Hepatic stellate cell (primary cell): Measurements from ENCODE around the gene RHBDD3.
A peak's percentile ranks its signal among the peaks of the same experiment; 100 is the strongest.

ENCODE experiments used
- DNase-seq: peaks from one replicate; pipeline ENCODE4 v3.0.0; 2011; ENCODE audit warnings: low spot score

The RHBDD3 gene

DNA sequence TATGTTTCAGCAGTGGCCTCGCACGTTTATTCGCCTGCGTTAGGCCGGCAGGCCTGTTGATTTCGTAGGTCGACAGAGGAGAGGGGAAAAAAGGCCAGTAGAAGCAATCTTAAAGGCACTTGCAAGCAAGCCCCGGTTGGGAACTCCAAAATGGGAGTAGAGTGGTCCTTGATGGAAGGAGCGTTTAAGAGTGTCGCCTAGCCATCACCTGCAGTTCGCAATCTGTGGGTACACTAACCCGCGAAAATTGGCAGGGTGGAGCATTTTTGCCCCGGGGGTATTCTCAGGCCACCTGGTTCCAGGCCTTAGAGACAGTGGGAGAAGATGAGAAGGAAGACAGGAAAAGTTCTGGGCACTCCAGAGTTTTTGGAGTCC, 1.4 kb upstream of the RHBDD3 start:
- no peak for DNase-seq

DNA sequence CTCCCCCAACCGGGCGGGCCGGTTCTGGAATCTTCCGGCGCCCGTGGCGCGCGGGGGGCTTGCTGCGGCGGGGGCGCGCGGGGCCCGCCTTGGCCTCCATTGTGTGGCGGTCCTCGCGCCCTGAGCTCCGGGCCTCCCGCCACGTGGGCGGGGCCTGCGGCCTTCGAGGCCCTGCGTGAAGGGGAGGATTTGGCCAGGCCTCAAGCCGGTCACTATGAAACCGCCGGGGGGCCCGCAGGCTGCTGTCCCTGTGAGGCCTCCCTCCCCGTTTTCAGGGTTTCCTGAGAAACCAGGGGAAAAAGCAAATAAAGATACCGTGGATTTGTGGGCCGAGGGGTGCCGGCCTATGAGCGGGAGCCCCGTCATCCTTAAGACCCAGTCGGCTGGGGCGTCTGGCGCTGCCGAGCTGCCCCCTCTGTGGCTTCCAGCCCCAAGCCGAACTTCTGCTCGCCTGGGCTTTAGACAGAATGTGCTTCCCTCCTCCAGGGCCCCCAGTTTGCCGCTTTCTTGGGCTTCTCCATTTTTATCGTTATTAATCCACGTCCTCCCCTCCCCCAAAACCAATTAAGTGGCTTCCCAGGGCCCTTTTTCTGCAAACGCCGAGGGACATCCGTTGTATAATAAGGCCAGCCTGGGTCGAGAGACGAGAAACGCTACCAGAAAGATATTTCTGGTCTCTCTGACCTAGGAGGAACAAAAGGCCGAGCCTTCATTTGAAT, 889 bp upstream of the RHBDD3 start:
- peak; percentile 66 for DNase-seq

- no peak for DNase-seq
Observed at GRCh38 chr22:29267462-29267857, 321 bp downstream of the RHBDD3 start.

DNA sequence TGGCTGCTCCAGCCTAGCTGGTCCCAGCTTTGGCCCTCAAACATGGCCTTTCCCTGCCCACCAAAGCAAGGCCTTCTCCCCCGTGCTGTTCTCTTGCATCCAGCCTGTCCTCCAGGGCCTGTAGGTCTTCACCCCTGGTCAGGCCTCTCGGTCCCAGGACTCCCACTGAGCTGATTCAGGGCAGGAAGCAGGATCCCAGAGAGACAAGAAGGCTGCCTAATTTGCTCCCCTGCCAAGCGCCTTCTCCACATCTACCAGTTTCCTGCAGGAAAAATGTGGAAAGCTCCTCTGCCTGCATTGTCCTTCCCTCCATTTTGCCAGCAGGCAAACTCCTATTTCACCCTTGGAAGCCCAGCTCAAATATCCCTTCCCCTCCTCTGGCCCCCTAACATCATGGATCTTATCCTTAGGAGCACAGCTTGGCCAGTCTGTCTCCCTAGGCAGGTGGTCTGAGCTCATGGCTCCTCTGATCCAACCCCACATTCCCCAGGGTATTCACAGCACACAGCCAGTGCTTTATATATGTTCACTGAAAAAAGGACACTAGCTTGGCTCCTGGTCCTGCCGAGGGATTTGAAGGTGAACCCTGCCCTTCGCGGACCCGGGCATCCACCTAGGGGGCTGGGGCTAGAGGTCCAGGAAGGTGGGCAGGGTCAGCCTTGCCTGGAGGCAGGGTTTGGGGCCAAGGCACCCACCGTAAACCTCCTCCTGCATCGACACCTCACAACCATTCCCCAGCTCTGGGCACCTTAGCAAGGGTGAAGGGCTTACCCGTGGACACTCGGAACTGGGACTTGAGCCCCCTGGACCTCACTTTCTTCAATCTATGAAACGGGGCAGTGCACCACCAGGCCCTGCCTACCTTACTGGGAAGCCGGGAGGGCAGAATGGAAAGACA, 968 bp downstream of the RHBDD3 start:
- DNase-seq: no peak

DNA sequence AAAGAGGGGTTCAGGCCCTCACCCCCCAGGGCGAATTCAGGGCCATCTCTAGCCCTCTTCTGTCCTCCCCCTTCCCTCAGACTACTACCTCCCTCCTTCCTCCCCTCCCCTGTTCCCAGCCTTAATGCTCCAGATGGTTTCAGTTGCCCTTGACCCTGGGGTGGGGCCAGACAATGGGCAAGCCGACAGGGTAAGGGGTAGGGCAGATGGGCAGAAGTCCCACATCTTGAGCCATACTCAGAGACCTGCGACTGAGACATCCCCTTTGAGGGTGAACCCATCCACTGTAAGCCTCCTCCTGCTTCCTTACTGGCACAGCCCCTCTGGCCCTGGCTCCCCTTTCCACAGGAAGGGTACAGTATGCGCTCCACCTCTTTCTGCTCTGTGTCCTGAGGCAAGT, 1.9 kb downstream of the RHBDD3 start:
- no peak for DNase-seq

- DNase-seq: no peak
Observed at GRCh38 chr22:29265305-29265704, 2.5 kb downstream of the RHBDD3 start.

GRCh38 chr22:29263791-29264276, 3.9 kb downstream of the RHBDD3 start:
- no peak for DNase-seq

DNA sequence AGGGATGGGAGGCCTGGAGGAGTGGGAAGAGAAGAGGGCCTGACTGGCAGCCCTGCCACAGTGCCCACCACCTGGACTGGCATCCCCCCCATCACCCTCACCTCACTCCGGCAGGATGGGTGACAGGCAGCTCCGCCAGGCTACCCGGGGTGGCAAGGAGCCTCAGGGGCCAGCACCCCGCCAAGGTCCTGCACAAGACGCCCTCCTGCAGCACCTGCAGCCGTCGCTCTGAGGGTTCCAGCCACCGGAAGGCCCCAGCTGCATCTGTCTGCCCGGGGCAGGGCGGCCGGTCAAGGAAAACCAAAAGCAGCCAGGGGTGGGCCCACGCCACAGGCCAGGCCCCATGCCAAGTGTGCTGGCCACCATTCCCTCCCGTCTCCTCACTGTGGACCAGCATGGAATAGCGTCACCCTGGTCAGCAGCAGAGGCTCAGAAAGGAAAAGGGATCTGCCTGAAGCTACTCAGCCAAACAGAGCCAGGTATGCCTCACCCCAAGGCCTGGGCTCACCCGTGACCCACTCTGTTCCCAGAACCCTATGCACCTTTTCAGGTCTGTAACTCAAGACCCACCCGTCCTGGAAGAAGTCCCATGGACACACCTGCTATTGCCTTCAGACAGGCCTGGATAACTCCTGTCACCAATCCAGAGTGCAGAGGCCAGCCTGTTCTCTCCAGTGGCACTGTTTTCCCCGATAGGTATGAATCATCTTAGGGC, 7.0 kb downstream of the RHBDD3 start:
- DNase-seq: no peak

GRCh38 chr22:29260031-29260560, 7.7 kb downstream of the RHBDD3 start:
- DNase-seq: no peak

DNA sequence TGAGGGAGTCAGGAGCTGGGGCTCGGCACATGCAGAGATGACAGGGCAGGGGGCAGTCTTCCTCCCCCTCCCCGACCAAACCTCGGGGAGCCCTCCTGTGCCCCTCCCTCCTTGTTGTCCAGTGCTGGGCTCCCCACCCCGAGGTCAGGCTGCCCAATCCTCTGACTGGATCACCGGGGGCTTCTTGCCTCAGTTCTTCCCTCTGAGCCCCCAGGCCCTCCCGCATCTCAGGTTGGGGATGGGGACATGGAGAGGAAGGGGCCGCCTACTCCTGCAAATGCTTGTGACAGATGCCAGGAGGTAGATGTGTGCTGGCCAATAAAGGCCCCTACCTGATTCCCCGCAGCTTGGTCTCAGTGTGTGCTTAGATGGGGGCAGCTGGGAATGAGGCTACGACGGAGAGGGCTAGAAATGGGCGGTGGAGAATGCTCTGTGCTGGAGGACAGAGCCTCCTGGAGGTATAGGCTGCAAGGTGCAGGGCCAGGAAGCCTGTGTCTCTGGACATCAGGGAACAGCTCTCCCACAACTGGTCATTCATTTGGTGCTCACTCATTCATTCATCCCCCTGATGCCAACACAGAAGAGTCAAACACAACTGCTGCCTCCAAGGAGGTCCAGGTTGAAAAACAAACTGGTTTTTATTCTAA, 8.4 kb downstream of the RHBDD3 start:
- no peak for DNase-seq

DNA sequence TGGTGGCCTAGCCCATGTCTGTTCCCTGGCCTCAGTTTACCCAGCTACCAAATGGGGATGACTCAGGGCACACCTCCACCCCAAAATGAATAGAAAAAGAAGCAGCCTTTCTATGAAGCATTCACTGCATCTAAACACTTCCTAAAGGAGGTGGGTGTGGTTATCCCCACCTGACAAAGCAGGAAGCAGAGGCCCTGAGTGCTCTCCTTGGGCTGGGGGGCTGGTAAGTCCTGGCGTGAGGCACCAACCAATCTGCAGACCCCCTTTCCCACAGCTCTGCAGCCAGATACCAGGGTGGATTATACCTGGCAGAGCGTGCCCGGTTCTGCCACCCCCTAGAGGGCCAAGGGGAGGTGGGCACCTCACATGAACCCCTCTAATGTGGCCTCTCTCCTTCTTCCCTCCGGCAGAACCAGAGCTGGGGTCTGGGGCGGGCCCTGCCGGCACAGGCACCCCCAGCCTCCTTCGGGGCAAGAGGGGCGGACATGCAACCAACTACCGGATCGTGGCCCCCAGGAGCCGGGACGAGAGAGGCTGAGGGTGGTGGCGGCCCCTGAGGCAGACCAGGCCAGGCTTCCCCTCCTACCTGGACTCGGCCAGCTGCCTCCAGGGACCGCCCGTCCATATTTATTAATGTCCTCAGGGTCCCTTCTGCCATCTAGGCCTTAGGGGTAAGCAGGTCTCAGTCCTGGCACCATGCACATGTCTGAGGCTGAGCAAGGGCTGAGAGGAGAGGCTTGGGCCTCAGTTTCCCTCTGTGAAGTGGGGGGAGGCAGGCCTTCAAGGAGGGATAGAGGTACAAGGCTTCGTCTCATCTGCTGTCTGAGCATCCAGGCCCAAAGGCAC, 9.2 kb downstream of the RHBDD3 start:
- DNase-seq: no peak

DNA sequence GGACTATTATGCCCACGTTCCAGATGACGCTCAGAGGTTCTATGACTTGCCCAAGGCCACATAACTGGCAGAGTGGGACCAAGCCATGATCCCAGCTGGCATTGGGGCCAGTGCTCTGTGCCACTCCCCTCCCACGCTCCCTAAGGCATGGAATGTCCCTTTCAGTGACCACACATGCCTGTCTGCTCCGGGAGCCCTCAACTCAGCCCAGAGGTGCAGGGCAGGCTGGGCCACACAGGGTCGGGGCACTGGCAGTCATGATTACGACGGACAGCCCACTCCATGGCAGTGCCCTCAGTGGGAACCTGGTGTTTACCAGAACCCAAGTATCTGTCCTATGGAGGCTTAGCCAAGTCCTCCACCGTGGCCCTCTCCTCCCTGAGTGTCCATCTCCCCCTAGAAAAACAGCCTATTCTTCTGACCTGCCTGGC, 10.0 kb downstream of the RHBDD3 start:
- no peak for DNase-seq

DNA sequence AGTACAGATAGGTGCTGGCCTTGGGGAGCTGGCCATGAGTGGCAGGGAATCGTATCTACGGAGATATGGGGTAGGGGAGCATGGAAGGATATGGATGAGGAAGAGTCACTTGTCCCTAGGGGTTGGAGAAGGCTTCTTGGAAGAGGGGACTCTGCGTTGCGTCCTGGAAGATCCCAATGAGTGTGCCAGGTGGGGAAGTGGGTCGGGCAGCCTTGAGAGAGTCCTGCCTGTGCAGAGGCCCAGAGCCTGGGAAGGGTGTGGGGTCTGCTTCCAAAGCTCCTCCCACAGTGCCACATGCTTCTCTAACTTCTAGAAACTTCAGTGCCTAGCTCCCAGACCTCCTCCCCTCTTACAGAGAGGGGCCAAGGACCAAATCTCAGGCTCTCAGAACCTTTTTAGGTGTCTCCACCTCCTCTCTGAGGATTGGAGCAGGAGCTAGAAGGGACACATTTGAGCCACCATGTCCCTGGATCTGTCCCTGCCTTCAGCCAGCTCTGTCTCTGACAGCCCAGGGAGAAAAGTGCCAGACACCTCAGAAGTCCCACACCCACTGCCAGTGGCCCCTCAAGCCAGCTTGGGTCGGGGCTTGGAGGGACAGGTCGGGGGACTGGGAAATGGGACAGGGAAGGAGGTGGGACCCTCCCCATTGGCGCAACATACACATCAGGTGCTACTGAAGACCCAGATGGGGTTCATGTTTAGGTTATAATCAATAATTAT, 11.0 kb downstream of the RHBDD3 start:
- no peak for DNase-seq

- DNase-seq: no peak
Observed at GRCh38 chr22:29255064-29255621, 12.6 kb downstream of the RHBDD3 start.

- DNase-seq: no peak
Observed at GRCh38 chr22:29254286-29254660, 13.5 kb downstream of the RHBDD3 start.

DNA sequence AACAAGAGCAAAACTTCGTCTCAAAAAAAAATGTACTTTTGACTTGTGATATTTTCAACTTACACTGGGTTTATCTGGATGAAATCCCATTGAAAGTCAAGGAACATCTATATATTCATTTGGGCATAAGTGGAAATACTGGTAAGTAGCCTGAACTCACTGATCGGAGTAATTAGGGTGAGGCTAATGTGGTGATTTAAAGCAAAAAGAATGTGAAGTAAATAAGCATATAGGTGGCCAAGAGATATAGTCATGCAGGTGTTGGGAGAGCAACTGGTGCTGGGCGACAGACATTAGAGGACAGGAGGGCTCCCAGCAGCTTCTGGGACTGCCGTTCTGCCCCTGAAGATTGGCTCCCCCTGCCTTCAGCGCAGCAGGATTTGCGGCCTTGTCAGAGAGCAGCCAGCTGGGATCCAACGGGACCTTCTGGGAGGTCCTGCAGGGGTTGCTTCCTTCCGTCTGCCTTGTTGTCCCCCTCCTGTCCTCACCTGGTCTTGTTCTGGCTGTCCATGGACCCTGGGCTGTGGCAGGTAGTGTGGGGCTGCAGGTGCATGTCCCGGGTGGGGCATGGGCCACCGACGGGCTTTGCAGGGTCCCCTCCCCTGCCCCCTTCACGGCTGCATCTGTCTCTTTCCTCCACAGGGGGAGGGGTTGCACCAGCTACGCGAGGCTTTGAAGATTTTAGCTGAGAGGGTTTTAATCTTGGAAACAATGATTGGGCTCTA, 14.1 kb downstream of the RHBDD3 start:
- DNase-seq: no peak

DNA sequence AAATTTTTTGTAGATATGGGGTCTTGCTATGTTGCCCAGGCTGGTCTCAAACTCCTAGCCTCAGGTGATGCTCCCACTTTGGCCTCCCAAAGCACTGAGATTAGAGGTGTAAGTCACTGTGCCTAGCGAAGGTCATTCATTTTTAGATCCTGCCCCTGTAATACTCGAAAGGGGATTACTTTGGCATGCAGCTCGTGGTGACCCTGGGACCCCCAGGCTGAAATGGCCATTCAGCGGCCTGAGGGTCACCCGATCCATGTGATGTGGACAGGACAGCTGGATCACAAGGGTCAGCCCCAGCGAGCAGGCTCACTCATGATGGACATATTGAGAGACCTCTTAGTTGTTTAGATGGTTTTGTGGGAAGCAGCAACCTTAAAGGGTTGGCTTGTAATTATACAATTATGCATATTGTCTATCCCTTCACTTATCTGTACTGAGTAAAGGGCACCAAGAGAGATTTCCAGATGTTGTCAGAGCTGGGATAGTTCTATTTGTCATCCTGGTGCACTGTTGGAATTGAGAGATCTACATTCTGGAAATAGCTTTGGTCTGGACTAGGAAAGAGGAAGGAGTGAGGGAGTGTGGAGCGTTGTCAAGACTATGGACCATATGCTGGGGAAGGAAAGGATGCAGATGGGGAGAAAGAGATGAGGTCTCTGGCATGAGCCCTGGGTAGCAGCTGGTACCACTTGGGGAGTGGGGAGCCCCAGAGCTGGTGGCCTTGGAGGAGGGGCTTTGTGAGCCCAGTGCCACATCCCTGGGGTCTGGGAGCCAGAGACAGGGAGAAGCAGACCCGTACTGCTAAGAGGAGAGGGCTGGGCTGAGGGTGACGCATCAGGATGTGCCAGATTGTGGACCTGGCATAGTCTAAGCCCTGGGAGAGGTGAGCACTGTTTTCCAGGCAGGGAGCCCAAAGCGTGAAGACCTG, 15.5 kb downstream of the RHBDD3 start:
- DNase-seq: no peak

GRCh38 chr22:29251265-29251664, 16.5 kb downstream of the RHBDD3 start:
- no peak for DNase-seq
